ES-I3 (cell line): Measurements from ENCODE around the gene LILRB5.
"Not testable (repeated sequence)": the region's sequence is repeated elsewhere in the genome, so short reads cannot be mapped to it uniquely, and the experiment has no call there.

ENCODE experiments used
- H3K36me3 ChIP-seq: 2 replicates; pipeline ENCODE4 v1.6.1; 2013; ENCODE audit warnings: mild to moderate bottlenecking, low read length, control low read depth, moderate library complexity; ENCODE audit not compliant: insufficient read depth
- H3K4me1 ChIP-seq: 2 replicates; pipeline ENCODE4 v1.6.1; 2013; ENCODE audit warnings: mild to moderate bottlenecking, control low read depth, low read length; ENCODE audit not compliant: insufficient read depth
- H3K9ac ChIP-seq: 2 replicates; pipeline ENCODE4 v1.6.1; 2013; ENCODE audit warnings: low read depth, mild to moderate bottlenecking, low read length, moderate library complexity
- H3K9me3 ChIP-seq: 2 replicates; pipeline ENCODE4 v1.6.1; 2013; ENCODE audit warnings: mild to moderate bottlenecking, low read length, moderate library complexity; ENCODE audit not compliant: control insufficient read depth, insufficient read depth

Gene LILRB5

DNA sequence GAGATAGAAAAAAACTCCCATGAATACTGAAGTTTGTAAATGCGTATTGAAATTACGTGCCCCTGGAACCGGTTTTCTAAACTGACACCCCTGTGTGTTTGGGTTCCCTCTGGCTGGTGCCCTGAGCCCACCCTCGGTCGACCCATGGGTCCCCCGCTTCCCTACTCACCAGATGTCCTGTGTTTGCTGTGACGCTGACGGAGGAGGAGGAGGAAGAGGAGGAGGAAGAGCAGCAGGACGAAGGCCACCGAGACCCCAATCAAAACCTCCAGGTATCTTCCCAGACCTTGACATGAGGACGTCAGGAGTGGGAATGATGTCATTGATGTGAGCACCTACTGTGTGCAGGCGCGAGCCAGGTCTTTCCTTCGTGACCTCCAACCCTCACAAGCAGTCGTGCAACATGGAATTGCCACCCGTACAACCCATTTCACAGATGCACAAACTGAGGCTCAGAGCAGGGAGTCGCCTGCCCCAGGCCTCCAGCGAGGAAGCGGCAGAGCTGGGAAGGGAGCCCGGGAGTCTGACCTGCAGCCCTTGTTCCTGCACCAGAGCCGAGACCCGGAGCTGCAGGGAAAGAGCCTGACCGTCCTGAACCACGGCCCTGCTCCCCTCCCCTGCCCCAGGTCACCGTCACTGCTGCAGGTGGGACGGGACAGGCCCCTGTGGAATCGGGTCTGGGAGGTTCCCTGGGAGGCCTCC is 38.0 kb downstream of the LILRB5 start:
- H3K9me3 ChIP-seq: no peaks in the 10 kb centered on the region
- no peak overlapping the region for H3K9ac ChIP-seq
- no peaks in the 10 kb centered on the region; the same call in 1 of the 2 replicates for H3K4me1 ChIP-seq
- no peaks in the 10 kb centered on the region for H3K36me3 ChIP-seq

DNA sequence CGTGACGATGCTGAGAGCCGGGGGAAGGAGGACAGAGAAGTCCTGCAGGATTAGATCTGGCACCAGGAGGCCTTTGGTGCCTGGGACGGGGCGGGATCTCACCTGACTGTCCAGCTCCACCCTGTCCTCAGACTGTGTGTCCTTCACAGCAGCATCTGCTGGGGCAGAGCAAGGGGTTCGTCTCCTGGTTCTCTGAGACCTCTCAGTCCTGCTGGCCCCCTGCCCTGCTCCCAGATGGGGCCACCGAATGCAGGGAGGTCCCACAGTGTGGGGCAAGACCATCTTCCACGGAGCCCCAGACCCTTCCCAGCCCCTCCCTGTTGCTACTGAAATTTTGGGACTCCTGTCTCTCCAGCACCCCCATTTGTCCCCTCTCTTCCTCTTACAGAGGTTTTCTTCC is 38.8 kb downstream of the LILRB5 start:
- H3K9me3 ChIP-seq: no peaks in the 10 kb centered on the region
- no peaks in the 10 kb centered on the region for H3K36me3 ChIP-seq
- H3K9ac ChIP-seq: no peak overlapping the region
- H3K4me1 ChIP-seq: no peaks in the 10 kb centered on the region; the same call in 1 of the 2 replicates

DNA sequence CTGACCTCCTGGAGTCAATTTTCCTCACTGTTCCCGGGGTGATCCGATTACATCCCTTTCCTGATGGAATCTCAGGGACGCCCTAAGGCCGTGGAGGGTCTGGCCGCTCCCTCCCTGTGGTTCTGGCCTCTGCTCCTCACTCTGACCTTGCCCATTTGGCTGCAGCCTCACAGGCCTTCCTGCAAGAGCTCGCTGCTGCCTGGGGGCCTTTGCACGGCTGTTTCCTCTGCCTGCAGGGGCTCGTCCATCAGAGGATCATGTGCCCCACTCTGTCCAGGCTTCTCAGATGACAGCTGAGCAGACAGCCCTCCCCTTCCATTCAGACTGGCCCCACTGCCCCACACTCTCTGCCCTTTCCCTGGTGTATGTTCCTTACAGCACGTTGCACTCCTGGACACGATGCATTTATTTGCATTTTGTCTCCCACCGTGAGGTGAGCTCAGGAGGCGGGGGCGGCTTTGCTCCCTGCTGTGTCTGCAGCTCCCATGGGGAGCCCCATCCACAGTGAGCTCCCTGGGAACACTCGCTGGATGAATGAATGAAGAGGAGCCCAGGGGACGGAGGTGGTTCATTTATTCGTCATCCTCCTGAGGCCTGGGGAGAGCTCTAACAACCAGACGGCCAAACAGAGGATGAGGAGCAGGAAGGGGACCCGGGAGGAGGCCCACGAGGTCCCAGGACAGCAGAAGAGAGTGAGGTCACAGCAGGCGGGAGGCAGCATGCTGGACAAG is 39.4 kb downstream of the LILRB5 start:
- not testable (repeated sequence) for H3K9ac ChIP-seq, H3K36me3 ChIP-seq, H3K9me3 ChIP-seq, H3K4me1 ChIP-seq

DNA sequence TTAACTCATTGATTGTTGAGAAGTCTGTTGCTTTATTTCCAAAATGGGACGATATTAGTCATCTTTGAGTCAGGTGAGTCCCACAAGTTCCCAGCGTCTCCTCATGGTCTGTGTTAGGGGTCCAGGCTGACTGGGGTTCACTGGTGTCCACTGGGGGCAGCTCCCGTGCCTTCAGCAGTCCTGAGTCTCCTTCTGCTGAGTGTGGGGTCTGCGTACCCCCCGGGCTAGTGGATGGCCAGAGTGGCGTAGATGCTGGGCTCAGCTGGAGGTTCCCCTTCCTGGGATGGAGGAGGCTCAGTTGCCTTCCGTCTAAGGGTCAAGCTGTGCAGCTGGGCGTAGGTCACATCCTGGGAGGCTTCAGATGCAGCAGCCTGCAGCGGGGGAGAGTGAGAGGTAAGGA is 40.2 kb downstream of the LILRB5 start:
- H3K9me3 ChIP-seq: no peaks in the 10 kb centered on the region
- H3K4me1 ChIP-seq: no peaks in the 10 kb centered on the region; the same call in 1 of the 2 replicates
- no peaks in the 10 kb centered on the region for H3K36me3 ChIP-seq
- no peak overlapping the region for H3K9ac ChIP-seq

DNA sequence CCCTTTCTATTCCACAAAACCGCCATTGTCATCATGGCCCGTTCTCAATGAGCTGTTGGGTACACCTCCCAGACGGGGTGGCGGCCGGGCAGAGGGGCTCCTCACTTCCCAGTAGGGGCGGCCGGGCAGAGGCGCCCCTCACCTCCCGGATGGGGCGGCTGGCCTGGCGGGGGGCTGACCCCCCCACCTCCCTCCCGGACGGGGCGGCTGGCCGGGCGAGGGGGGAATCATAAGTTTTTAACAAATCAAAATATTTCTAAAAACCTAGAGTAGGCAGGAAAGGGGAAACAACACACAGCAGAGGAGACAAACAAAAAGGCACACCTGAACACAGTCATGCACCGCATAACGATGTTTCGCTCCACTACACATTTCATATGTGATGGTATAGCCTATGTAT is 42.3 kb downstream of the LILRB5 start:
- not testable (repeated sequence) for H3K9ac ChIP-seq, H3K36me3 ChIP-seq, H3K4me1 ChIP-seq, H3K9me3 ChIP-seq

DNA sequence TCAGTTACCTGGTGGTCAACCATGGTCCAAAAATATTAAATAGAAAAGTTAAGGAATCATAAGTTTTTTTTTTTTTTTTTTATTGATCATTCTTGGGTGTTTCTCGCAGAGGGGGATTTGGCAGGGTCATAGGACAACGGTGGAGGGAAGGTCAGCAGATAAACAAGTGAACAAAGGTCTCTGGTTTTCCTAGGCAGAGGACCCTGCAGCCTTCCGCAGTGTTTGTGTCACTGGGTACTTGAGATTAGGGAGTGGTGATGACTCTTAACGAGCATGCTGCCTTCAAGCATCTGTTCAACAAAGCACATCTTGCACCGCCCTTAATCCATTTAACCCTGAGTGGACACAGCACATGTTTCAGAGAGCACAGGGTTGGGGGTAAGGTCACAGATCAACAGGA is 42.9 kb downstream of the LILRB5 start:
- H3K9me3 ChIP-seq, H3K36me3 ChIP-seq, H3K4me1 ChIP-seq, H3K9ac ChIP-seq: not testable (repeated sequence)

DNA sequence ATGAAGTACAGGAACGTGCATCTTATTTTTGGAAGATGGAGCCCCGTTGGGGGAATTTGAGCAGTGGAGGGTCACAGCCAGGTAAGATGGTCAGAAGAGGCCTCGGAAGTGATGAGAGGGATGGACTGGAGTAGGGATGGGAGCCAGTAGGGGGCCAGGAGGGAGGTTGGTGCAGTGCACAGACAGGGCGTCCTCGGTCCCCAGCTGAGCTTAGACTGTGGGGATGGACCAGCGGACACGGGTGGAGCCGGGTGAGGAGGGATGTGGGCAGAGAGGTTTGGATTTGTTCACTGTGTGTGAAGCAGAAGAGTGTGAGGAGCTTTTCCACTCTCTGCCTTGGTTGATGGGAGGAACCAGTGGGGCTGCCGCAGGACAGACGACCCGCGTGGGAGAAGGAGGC is 45.8 kb downstream of the LILRB5 start:
- peaks cover 14% of the 10 kb centered on the region for H3K36me3 ChIP-seq
- no peaks in the 10 kb centered on the region for H3K9me3 ChIP-seq
- H3K9ac ChIP-seq: no peak overlapping the region
- no peaks in the 10 kb centered on the region; the same call in none of the 2 replicates for H3K4me1 ChIP-seq

DNA sequence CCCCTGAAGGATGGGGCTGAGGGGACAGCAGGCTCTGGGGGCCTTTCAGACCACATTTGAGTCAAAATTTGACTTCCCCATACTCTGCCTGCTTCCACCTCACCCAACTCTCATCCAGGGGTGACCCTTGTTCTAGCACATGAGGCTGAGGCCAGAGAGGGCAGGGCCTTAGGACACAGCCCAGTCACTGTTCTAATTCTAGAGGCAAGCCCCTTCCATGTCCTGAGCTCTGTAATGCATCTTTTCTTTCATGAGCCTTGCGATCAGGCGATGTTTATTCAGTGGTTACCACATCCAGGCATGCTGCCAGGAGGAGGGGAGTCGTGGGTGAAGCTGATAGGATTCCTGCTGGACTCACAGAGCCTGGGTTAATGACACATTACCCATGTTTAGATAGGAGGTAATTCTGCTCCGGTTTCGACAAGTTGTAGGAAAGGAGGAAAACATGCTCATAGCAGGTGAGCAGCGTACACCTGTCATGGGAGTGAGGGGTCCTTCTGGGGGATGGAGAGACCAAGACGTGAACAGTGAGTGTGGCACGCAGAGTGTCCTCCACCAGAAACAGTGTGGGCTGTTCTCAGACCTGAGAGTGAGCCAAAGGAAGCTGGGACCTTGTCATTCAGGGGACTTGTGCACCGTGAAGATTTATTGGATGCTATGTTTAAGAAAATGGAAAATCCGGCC is 47.1 kb downstream of the LILRB5 start:
- Histone ChIP-seq H3K4me1 (no peaks in the 10 kb centered on the region; the same call in none of the 2 replicates), H3K9me3 (no peaks in the 10 kb centered on the region), H3K36me3 (peaks cover 22% of the 10 kb centered on the region), H3K9ac (no peak overlapping the region)

DNA sequence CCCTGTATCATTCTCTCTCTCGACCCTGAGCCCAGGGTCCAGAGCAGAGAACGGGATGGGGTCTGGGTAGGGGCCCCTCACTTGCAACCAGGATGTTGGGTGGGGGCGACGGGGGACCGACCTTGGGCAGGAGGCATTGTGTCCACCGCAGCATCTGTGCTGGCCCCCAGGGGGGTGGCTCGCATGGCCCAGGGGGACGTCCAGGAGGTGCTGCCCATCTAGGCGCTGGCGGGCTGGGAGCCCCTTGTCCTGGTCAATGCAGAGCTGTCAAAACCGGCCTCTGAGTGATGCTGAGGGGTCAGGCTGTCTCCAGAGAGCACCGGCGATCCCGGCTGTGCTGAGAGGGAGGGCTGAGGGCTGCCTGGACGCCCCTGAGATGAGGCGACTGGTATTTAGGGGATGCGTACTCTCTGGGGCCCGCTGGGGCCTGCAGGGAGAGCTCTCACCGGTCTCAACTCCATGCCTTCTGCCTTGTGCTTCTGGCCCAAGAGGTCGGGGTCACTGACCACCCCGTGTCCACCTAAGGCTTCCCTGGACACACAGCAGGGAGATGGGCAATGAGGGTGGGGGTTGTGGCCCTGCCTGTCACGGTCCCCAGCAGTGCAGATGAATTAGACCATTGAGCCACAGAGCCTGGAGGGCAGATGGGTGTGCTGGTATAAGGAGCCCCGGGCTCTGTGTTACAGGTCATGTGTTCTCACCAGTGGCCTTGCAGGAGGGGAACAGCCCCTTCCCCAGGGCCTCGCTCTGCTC is 47.8 kb downstream of the LILRB5 start:
- Histone ChIP-seq H3K9me3 (no peaks in the 10 kb centered on the region), H3K9ac (no peak overlapping the region), H3K4me1 (no peaks in the 10 kb centered on the region; the same call in none of the 2 replicates), H3K36me3 (peaks cover 30% of the 10 kb centered on the region)

DNA sequence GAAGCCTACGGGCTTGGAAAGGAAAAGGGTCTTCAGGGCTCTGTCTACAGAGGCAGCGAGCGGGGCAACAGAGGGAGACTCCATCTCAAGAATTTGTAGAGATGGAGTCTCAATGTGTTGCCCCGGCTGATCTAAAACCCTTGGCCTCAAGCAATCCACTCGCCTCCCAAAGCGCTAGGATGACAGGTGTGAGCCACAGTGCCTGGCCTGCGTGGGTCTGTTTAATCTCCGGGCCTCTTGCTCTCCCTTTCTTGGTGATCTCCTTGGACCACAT is 48.4 kb downstream of the LILRB5 start:
- H3K9ac ChIP-seq: no peak overlapping the region
- peaks cover 30% of the 10 kb centered on the region for H3K36me3 ChIP-seq
- H3K9me3 ChIP-seq: no peaks in the 10 kb centered on the region
- no peaks in the 10 kb centered on the region; the same call in none of the 2 replicates for H3K4me1 ChIP-seq

DNA sequence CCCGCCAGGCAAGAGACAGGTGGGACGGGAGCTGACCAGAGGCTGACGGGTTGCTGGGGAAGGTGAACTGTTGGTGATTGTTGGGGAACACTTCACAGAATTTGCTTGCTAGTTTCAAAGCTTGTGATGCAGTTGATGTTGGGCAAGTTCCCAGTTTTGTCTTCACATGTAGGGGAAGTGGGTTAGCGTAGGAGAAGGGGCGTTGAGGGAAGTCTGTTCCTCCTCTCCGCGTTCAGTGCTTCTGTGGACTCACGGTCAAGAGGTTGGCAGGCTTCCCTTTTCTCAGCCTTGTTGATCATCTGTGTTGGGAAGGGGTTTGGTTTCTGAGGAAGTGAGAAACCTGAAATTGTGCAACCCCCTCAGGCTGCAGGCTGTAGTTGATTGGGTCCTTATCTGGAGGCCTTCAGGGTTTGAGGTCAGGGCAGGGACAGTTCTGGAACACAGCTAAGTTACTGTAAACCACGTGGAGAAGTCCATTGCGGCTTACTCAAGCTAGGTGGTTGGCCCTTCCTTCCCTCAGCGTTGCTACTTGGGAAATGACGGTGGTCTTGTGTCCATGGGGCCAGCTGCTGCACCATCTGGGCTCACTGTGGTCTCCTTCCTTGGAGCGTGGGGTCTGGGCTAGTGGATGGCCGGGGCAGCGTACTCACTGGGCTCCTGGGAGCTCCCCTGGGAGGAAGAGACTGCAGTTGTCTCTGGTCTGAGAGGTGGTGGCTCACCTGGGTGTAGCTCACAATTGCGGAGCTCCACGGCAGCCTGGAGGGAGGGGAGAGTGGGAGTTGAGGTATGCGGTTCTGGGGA is 48.9 kb downstream of the LILRB5 start:
- peaks cover 34% of the 10 kb centered on the region for H3K36me3 ChIP-seq
- no peaks in the 10 kb centered on the region for H3K9me3 ChIP-seq
- H3K9ac ChIP-seq: no peak overlapping the region
- peaks cover 3% of the 10 kb centered on the region for H3K4me1 ChIP-seq

DNA sequence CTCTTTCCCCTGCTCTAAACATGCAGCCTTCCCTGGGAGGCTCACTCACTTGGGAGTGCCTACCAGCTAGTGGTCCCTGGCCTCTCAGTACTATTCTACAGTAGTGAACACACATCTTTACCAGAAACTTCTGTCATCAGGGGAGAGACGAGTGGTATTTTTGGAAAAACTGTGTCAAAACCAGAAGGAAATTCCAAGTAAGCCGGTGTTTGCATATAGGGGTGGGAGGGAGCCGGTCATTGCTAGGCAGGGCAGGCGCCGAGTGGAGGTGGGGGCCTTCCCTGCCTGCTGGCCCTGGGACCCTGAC is 49.4 kb downstream of the LILRB5 start:
- no peak overlapping the region for H3K9ac ChIP-seq
- H3K4me1 ChIP-seq: peaks cover 8% of the 10 kb centered on the region
- no peaks in the 10 kb centered on the region for H3K9me3 ChIP-seq
- peaks cover 39% of the 10 kb centered on the region for H3K36me3 ChIP-seq

DNA sequence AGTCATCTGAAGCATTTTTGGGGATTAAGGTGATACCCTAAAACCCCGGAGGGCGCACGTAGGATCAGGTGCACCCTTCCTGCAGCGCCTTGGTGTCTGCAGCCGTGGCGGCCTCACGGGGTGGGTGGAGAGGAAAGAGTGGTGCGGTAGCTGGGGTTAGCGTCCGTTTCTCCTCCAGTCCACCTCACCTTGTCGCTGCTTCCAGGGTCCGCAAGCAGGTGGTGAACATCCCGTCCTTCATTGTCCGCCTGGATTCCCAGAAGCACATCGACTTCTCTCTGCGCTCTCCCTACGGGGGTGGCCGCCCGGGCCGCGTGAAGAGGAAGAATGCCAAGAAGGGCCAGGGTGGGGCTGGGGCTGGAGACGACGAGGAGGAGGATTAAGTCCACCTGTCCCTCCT is 49.9 kb downstream of the LILRB5 start:
- Histone ChIP-seq H3K4me1 (peaks cover 13% of the 10 kb centered on the region), H3K36me3 (peaks cover 44% of the 10 kb centered on the region)
- H3K9me3 ChIP-seq, H3K9ac ChIP-seq: not testable (repeated sequence)

DNA sequence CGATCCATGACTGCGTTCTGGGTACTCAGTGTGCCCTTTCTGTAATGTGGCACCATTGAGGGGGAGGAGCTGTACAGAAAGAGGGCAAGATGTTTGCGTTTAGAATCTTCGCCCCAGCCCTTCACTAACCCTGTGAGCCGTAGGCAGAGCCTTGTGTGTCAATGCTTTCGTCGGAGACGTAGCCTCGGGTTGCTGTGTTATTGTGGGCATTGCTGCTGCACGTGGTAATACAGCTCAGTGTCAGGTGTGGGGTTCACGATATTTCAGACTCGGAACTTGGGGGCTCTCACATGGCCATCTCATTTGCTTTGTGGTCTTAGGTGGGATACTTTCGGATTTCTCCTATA is 50.3 kb downstream of the LILRB5 start:
- Histone ChIP-seq H3K36me3 (peaks cover 45% of the 10 kb centered on the region), H3K4me1 (peaks cover 15% of the 10 kb centered on the region), H3K9me3 (no peaks in the 10 kb centered on the region), H3K9ac (no peak overlapping the region)
